HG02884 (cell line): ENCODE results near the gene ZNF44.

ENCODE experiments used
- ATAC-seq: cut with Tn5 transposase; IDR thresholded peaks from one replicate; pipeline ENCODE4 v1.9.1; 2021; ENCODE audit warnings: mild to moderate bottlenecking, moderate library complexity; ENCODE audit not compliant: unreplicated experiment

The ZNF44 gene

DNA sequence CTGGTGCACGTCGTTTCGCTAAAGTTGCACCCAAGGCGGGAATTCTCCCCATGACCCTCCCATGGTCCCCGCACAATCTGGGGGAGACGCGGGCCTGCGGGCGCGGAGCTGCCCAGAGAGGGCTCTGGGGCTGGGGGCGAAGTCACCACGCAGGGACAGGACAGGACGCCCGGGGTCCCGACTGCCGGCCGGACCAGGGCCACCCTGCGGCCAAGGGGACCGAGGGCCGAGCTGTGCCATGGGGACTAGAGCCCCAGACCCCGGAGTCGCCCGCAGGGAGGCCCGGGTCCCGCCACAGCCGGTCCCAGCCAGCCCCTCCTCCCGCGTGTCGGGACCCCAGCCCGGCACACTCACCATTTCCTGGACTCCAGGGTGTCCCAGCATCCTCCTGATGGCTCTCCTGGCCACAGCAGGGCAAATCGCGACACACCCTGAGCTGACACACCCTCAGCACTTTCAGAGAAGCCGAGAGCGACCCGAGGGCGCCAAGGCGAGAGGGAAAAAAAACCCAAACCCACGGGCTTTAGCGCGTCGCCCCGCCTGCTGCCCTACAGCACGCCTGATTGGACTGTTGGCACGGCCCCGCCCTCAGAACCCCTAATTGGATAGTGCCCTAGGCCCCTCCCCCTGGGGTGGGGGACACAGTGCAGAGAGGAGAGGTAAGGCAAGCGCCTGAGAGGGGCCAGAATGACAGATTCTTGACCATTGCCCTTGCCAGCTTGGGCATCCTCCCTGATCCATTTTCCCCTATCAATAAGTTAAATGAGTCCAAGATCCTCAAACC lies 28.6 kb downstream of the ZNF44 start:
- no peak for ATAC-seq

DNA sequence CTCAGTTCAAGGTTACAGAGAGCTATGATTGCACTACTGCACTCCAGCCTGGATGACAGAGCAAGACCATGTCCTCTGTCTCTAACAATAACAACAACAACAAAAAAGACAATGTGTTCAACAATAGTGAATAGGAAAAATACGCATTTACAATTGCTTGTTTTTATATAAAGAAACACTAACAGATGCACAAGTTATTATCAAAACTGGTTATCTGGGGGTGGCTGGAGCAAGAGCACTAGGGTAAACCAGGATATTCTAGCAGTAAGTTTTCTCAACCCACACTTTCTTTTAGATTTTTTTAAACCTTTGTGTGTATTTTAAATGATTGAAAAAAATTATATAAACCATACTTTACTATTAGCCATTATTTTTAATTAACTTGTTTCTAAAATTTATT lies 33.1 kb downstream of the ZNF44 start:
- no peak for ATAC-seq

- no peak for ATAC-seq
Observed at GRCh38 chr19:12260861-12261260, 33.8 kb downstream of the ZNF44 start.

- no peak for ATAC-seq
Observed at GRCh38 chr19:12260236-12260635, 34.4 kb downstream of the ZNF44 start.

DNA sequence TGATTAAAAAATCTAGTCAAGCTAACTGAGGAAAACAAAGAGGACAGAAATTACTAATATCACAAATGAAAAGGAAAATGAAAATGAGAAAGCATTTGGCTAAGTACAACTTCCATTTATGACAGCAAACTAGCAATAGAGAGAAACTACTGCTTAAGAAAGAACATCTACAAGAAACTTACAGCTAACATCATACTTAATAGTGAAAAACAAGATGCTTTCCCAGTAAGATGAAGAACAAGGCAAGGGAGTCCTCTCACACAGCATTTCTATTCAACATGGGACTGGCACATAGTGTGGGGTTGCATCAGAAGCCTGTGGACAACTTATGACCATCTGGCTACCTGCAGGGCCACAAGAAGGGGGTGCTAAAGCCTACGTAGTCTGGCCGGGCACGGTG lies 39.3 kb downstream of the ZNF44 start:
- ATAC-seq, result no peak

DNA sequence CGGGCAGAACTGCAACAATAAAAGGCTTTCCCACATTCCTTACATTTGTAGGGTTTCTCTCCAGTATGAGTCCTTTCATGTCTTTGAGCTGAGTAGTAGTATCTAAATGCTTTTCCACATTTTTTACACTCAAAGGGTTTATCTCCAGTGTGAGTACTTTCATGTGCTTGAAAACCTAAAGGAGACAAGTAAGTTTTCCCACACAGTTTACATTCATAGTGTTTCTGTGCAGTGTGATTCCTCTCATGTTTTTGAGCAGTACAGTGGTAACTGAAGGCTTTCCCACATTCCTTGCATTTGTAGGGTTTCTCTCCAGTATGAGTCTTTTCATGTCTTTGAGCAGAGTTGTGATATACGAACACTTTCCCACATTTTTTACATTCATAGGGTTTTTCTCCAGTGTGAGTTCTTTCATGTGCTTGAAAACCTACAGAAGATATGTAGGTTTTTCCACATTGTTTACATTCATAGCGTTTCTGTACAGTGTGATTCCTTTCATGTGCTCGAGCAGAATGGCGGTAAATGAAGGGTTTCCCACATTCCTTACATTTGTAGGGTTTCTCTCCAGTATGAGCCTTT lies 47.0 kb downstream of the ZNF44 start:
- no peak for ATAC-seq

DNA sequence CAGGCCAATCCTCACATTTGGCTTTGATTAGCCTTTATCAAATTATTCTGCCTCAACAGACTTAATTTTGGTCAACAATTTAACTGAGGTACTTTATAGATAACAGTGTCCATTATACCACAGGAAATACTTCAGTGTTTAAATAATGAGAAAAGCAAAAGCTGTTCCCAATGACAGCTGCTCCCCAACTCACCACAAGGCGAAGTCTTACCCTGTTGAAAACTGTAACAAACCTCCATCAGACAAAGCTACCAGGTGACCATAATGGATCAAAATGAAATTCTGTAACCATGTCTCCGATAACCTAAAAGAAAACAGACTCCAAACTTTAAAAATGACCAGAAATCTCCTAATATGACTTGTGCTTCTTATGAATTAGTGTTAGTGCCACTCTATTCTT lies 50.3 kb downstream of the ZNF44 start:
- no peak for ATAC-seq

- ATAC-seq, result no peak
Observed at GRCh38 chr19:12237143-12237839, 57.4 kb downstream of the ZNF44 start.

GRCh38 chr19:12232961-12233360 lies 61.7 kb downstream of the ZNF44 start:
- ATAC-seq, result no peak

DNA sequence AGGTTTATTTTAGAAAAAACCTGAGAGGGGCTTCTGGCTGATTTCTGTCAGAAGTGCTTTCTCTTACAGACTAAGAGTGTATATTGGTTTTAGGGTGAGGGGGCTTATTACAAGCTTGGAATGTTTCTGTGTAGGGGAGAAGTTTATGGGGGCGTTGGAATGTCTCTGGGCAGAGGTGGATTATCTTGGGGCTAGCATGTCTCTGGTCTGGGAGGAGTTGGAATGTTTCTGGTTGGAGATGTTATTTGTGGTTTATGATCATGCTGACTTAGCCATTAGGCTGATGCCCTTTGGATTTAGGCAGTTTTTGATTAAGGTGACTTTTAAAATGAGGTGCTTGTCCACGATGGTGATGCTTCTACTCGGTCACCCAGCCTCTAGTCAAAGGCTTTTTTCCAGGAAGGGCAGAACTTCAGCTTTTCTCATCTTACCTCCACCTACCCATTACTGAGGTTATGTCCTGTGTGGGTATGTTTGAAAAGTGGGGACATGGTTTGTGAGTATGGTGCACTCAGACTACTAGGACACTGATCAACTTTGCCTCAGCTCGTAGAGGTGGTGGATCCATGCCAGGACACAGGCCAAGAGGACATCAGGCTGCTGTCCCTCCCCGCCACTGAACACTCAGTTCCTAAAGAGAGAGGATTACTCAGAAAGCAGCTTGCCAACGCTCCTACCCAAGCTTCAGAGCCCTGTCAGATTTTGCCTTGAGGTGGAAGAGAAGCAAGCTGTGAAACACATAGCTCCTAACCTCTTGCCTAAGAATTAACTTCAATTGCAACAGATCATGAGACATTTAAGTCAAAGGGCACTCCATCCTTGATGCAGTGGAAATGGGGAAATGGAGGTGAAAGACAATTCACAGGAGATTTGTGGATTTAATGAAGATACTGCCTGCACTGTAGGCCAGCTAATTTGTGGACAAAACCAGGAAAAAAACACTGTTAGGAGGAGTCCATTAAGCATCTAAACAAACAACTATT lies 63.6 kb downstream of the ZNF44 start:
- no peak for ATAC-seq

GRCh38 chr19:12229990-12230389 lies 64.7 kb downstream of the ZNF44 start:
- no peak for ATAC-seq

DNA sequence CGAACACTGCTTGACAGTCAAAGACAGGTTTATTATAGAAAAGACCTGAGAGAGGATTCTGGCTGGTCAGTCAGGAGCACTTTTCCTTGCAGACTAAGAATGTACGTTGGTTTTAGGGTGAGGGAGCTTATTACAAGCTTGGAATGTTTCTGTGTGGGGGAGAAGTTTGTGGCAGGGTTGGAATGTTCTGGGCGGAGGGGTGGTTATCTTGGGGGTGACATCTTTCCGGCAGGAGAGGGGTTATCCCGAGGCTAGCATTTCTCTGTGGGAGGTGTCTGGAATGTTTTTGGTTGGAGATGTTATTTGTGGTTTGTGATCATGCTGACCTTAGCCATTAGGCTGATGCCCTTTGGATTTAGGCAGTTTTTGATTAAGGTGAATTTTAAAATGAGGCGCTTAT lies 70.0 kb downstream of the ZNF44 start:
- ATAC-seq, result no peak

GRCh38 chr19:12222980-12223630 lies 71.6 kb downstream of the ZNF44 start:
- ATAC-seq, result no peak
